HG03439 (cell line): ENCODE measurements around the gene WFIKKN1.

Experiments used
- ATAC-seq: cut with Tn5 transposase; IDR thresholded peaks from one replicate; pipeline ENCODE4 v1.9.1; 2021; ENCODE audit warnings: mild to moderate bottlenecking, moderate library complexity; ENCODE audit not compliant: unreplicated experiment

The WFIKKN1 gene

GRCh38 chr16:671353-672131 is 40.8 kb downstream of the WFIKKN1 start:
- ATAC-seq = no peak

GRCh38 chr16:672371-672770 is 41.6 kb downstream of the WFIKKN1 start:
- no peak for ATAC-seq

DNA sequence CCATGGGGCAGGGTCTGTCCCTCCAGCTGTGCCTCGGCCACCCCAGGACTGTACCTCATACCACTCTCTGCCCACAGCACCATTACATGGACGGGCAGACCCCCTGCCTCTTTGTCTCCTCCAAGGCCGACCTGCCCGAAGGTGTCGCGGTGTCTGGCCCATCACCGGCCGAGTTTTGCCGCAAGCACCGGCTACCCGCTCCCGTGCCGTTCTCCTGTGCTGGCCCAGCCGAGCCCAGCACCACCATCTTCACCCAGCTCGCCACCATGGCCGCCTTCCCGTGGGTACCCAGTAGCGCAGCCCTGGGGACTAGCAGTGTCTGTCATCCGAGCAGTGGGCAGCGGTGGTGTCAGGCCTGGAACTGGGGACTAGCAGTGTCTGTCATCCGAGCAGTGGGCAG is 42.1 kb downstream of the WFIKKN1 start:
- ATAC-seq = no peak

DNA sequence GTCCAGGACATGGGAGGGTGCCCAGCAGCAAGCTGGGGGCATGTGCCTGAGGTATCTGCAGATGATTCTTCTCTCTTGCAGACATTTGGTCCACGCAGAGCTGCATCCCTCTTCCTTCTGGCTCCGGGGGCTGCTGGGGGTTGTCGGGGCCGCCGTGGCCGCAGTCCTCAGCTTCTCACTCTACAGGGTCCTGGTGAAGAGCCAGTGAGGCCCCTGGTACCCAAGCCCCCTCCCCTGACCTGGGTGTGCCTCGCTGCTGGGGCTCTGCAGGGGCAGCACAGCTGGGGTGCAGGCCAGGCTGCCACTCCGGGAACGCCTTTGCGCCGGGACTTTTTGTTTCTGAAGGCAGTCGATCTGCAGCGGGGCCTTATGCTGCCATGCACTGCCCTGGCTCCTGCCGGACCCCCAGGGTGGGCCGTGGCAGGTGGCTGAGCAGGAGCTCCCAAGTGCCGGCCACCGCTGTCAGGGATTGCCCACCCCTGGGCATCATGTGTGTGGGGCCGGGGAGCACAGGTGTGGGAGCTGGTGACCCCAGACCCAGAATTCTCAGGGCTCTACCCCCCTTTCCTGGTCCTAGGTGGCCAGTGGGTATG is 42.7 kb downstream of the WFIKKN1 start:
- no peak for ATAC-seq

GRCh38 chr16:674214-674881 is 43.6 kb downstream of the WFIKKN1 start:
- no peak for ATAC-seq

- no peak for ATAC-seq
Measured at GRCh38 chr16:674968-675883, 44.4 kb downstream of the WFIKKN1 start, which contains the start of gene RHBDL1. Gene RHBDL1 (plus strand): TSS chr16:675671. CDS start chr16:675791, 120 bp downstream.

- no peak for ATAC-seq
Measured at GRCh38 chr16:675884-676564, 45.2 kb downstream of the WFIKKN1 start.

DNA sequence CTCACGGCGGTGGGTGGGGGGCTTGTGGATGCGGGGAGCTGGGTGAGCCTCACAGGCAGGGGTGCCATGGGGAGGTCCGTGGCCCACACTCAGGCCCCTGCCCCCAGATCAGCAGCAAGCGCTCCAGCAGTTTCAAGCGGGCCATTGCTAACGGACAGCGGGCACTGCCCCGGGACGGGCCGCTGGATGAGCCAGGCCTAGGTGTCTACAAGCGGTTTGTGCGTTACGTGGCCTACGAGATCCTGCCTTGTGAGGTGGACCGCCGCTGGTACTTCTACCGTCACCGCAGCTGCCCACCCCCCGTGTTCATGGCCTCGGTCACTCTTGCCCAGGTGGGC is 45.7 kb downstream of the WFIKKN1 start:
- ATAC-seq = no peak

DNA sequence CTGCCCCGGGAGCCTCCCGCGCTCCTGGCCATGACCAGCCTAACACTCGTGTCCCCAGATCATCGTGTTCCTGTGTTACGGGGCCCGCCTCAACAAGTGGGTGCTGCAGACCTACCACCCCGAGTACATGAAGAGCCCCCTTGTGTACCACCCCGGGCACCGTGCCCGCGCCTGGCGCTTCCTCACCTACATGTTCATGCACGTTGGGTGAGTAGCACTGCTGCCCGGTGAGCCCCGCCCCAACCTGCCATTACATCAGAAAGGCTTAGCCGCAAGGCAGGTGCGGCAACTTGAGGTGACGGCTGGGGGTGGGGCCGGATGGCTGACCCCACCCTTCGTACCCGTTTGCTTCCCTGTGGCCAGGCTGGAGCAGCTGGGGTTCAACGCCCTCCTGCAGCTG is 46.1 kb downstream of the WFIKKN1 start:
- ATAC-seq = no peak

DNA sequence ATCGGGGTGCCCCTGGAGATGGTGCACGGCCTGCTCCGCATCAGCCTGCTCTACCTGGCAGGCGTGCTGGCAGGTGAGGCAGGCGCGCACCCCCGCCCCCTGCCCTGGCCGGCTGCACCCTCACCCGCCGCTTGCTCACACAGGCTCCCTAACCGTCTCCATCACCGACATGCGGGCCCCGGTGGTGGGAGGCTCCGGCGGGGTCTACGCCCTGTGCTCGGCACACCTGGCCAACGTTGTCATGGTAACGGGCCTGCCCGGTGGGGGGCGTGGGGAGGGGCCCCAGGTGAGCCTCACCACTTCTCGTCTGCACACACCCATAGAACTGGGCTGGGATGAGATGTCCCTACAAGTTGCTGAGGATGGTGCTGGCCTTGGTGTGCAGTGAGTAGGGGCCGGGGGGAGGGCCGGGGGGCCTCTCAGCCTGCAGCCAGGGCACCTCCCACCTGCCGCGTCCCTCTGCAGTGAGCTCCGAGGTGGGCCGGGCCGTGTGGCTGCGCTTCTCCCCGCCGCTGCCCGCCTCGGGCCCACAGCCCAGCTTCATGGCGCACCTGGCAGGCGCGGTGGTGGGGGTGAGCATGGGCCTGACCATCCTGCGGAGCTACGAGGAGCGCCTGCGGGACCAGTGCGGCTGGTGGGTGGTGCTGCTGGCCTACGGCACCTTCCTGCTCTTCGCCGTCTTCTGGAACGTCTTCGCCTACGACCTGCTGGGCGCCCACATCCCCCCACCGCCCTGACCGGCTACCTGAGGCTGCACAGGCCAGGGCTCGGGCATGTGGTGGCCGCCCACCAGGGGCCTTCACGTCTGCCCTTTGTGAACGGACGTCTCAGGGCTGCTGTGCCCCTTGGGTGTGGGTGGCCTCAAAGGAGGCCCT is 46.8 kb downstream of the WFIKKN1 start:
- ATAC-seq = no peak

GRCh38 chr16:678209-678857 is 47.5 kb downstream of the WFIKKN1 start:
- no peak for ATAC-seq

DNA sequence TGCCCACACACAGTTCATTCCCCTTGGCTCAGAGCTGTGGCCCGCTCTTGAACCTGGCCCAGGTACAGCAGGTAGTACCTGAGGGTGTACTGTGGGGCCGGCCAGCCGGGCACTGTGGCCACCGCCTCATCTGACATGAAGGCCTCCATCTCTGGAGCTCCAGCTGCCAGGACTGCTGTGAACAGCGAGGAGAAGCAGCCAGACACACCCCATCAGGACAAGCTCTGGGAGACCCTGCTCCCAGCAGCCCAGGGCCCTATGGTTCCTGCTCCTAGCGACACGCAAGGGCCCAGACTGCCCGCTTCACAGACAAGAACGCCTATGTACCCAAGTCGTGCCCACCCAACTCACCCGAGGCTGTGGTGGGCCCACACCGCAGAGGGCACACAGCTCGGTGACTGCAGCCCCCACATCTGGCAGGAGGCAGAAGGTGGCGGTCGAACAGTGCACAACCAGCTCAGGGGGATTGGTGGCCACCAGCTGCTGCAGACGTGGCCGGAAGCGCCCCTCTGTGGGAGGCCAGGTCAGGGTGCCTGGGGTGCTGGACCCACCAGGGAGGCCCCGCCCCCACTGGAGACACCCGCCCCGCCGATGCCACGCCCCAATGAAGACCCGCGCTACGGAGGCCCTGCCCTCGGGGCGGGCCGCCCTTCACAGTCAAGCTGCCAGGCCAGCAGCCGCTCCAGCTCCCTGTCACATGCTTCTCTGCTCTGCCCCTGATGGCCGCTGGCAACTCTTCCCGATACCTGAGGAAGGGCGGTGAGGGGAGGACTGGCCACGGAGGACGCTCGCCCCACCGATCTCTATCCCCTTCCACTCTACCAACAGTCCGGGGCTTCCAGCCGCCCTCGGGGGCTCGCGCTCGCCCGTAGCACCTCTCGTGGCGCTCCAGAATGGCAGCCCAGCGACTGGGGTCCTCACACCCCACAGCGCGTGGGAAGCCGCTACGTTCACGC is 48.4 kb downstream of the WFIKKN1 start:
- no peak for ATAC-seq

GRCh38 chr16:679814-680624 is 49.2 kb downstream of the WFIKKN1 start, which contains the start of gene STUB1:
Gene STUB1 (plus strand): TSS chr16:680410. CDS start chr16:680526, 116 bp downstream.
- ATAC-seq = no peak

DNA sequence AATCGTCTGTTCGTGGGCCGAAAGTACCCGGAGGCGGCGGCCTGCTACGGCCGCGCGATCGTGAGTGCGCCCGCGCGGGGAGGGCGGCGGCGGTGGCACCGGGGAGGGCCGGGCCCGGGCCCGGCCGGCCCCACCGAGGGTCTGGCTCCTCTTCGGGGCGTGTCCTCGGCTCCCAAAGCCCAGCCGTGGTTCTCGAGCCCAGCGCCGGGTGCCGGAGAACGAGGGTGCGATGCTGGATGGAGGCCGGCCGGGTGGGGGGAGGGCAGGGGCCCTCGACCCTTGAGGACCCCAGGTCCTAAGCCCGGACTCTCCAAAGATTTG is 49.8 kb downstream of the WFIKKN1 start:
- no peak for ATAC-seq

DNA sequence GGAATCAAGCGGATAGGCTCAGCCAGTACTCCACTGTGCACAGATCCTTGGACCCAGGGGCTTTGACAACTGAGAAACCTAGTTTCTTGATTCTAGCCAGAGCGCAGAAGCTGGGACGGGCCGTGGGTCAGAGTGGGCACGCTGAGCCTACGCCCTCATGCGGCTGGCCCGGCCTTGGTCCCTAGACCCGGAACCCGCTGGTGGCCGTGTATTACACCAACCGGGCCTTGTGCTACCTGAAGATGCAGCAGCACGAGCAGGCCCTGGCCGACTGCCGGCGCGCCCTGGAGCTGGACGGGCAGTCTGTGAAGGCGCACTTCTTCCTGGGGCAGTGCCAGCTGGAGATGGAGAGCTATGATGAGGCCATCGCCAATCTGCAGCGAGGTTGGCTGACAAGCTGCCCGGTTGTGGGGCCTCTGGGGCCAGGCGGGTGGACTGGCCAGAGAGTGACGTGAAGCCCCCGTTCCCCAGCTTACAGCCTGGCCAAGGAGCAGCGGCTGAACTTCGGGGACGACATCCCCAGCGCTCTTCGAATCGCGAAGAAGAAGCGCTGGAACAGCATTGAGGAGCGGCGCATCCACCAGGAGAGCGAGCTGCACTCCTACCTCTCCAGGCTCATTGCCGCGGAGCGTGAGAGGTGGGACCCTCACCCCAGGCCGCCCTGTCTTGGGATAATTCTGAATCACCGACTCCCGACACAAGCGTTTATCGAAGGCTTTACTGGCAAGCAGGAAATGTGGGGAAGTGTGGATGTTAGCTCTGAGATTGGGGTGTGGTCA is 50.4 kb downstream of the WFIKKN1 start:
- no peak for ATAC-seq

DNA sequence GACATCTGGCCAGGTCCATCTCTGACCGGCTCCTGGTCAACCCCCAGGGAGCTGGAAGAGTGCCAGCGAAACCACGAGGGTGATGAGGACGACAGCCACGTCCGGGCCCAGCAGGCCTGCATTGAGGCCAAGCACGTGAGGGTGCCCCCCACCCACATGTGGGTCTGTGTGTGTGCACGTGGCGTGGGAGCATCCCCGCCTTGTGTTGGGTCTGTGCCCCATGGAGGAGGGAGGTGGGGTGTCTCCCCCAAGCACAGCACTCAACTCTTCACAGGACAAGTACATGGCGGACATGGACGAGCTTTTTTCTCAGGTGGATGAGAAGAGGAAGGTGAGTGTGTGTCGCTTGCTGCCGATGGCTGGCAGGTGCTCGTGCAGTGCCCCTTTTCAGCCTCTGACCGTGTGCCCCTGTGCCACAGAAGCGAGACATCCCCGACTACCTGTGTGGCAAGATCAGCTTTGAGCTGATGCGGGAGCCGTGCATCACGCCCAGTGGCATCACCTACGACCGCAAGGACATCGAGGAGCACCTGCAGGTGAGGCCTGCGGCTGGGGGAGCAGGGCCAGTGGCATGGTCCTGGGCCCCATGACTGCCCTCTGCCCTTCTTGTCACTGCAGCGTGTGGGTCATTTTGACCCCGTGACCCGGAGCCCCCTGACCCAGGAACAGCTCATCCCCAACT is 51.1 kb downstream of the WFIKKN1 start:
- no peak for ATAC-seq
